Muscle of back (tissue), 11 donors: ENCODE results near the gene MMP15. TPM values are rescaled to one million over a fixed set of nuclear protein-coding genes. Genes with fewer than 3 reads are reported as not detected.
"Not testable (repeated sequence)": the region's sequence is repeated elsewhere in the genome, so short reads cannot be mapped to it uniquely, and the experiment has no call there.

Experiments used
- DNase-seq, 3 donors: peaks; one replicate each; pipeline versions ENCODE4 v3.0.0 to v3.0.0-alpha.2; 2013
- polyA plus RNA-seq, 10 donors: library from polyadenylated mRNA; unstranded; fragments of 120-200 nt; gene quantifications; one replicate each; pipeline ENCODE4 v1.2.1, GENCODE V29; 2013; ENCODE audit not compliant: insufficient read length in 10 of 10

Gene MMP15
- polyA plus RNA-seq, 10 donors: 17.1 to 32.4 (median 23.8) TPM

DNA sequence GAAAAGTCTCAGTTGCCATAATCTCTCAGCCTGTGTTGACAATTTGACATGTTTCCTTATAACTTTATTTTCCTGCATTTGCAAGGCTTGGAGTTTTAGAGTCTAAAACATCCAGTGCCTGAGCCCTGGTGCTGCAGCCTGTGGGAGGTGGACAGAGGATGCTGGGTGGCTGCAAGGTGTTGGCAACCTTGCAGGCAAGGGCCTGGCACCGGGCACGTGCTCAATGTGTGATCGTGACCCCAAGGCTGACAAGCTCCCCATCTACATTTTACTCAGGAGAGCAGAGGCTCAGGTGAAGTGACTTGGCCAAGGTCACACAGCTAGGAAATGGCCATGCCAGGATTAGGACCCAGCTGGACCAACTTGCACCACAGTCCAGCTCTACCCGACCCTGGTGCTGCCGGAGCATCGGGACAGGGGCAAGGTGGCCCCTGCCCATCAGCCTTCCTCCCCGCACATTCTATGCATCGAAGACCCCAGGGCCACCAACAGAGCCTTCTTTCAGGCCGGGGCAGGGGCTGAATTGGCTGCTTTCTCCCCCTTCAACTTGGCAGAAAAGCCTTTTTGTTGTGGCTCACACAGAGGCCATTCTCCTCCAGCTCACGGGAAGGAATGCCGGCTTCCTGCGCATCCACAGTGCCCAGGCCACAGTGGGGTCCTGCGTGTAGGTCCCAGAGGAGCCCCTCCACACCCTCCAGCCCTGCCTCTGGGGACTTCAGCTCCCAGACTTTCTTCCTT is 23.1 kb downstream of the MMP15 start:
- no peak for DNase-seq

DNA sequence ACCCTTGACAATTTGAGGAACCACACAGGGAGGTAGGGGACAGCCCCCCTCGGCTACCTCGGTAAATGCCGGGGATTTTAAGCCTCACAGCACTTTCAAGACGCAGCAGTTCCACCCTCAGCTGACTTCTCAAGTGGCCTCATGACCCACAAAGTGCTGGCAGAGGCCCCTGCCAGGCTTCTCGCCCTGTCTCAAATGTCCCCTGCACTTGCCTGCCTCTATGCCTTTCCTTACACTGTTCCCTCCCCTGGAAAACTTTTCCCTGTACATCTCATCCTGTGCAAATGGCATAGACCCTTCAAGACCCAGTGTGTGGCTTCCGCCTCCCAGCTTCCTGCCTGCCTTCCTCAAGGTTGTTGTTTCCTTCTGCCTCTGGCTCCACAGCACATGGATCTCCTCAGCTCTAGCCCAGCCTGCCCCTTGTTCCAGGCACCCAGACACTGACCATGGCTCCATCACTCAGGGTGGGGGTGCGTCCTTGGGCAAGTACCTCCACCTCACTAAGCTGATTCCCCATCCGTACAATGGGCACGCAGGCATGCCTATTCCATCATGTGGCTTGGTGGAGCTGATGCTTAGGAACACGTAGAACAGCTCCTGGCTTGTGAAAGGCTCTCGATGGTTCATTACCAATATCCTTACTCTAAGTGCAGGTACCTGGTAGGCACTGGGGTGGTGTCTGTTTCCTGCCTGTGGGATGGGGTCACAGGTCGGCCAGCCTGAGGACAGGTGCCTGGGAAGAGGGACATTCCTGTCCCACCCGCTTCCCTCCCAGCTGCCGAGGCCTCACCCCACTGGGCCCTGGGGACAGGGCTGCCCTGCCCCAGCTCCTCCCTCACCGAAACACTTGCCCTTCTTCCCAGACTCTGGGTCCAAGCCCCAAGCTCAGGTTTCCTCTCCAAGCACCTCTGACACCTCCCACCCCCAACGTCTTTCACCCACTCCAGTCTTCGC is 24.0 kb downstream of the MMP15 start:
- DNase-seq: no peak

DNA sequence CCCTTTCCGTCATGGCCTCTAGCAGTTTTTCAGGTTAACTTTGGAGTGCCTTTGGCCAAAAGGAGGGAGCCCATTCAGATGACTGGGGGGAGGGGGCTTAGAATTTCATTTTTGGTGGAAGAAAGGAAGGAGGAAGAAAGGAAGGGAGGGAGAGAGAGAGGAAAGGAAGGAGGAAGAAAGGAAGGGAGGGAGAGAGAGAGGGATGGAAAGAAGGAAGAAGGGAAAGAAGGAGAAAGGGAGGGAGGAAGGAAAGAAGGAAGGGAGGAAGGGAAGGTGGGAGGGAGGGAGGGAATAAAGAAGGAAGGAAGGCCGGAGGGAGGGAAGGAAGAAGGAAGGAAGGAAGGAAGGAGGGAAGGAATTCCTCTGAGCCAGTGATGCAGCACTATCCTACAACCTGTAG is 25.7 kb downstream of the MMP15 start:
- DNase-seq: no peak

DNA sequence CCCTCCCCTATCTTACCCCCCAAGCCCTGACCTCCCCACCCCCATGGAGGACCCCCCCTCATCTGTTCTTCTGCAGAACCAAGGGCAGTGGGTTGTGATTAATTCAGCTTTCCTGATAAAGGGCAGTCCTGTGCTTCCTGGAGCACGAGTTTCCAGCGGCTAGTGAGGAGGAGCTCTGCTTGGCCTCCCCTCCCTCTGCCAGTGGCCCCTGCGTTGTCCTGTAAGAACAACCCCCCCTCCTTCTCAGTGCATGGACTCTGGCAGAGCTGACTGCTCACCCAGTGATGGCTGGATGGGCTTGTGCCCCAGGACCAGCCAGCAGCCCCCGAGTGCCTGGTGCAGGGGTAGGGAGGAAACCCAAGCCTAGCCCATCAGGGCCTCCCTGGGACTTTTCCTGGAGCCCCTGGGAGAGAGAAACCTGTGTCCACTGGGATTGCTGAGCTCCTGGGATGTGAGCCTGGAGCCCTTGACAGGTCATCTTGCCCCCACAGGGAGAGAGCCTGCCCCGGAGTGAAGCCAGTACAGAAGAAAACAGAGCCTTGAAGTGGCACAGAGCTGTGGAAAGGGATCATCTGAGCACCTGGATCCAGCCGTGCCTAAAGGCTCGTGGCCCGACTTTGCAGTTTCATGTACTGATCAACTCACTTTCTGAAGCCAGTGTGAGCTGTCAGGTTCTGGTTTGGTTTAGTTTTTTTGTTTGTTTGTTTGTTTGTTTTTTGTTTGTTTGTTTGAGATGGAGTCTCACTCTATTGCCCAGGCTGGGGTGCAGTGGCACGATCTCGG is 26.5 kb downstream of the MMP15 start:
- DNase-seq: no peak

DNA sequence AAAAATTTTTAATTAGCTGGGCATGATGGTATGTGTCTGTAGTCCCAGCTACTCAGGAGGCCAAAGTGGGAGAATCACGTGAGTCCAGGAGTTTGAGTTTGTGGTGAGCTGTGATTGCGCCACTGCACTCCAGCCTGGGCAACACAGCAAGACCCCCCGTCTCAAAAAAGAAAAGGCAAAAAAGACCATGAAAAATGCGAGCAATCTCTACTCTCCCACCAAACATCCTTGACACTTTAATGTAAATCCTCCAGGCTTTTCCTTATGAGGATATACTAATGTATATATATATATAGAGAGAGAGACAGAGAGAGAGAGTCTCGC is 28.1 kb downstream of the MMP15 start:
- no peak for DNase-seq

DNA sequence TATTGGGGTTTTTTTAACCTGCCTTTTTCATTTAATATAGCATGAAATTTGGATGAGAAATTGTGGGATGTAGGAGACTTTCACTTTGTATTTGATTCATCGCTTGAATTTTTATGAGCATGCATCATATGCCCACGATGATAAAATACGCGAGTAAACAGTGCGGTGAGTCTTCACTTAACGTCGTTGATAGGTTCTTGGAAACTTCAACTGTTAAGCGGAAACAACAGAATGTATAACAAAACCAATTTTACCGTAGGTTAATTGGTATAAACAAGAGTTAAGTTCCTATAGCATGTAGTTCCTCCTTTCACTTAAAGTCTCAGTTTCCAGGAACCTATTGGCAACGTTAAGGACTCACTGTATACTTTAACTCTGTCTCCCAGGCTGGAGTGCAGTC is 28.7 kb downstream of the MMP15 start:
- no peak for DNase-seq

DNA sequence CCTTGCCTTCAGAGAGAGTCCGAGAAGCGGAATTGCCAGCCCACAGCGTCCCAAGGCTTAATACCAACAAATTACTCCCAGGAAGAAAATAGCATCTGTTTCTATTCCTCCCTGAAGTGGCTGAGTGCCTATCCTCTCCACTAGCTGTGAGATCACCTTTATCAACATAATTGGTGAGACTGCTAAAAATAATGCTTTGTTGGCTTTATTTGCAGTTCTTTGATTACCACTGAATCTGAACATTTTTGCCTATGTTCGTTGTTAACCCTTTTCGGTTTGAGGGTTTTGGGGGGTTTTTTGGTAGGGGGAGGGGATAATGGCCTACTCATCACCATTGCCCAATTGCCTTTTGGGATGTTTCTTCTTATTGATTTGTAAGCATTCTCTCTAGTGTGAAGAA is 31.0 kb downstream of the MMP15 start:
- no peak for DNase-seq

DNA sequence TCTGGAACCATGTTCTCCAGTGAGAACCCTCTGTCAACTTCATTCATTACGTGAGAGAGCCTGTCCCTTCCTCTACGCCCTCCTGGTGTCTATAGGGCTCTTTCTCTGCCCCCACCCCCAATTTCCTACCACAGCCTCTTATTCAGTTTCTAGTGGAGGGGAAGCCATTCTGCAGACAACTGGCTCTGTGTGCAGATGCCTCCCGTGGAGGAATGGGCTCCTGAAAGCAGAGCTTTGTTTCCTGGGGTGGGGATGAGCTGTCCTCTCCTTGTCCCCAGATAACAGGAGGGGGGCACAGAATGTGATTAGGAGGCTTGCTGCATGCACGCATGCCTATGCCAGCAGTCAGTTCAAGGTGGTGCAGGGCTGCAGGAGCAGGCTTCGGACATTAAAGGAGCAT is 31.6 kb downstream of the MMP15 start:
- DNase-seq: no peak

DNA sequence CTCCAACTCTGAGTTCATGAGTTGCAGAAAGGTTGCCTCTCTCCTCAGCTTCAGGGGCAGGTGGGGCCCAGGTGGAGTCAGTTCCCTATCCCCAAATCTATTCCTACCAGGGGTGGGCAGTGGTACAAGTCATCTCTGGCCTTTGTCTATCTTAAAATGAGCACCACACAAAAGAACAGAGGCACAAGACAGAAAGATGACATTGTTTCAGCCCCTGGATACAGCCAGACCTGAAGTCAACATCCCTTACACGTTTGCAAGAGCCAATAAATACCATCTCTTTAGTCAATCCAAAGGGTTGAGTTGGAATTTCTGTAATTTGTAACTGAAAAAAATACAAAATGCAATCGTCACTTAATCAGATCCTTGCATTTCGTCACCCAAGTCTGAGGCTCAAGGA is 32.2 kb downstream of the MMP15 start:
- DNase-seq: no peak

DNA sequence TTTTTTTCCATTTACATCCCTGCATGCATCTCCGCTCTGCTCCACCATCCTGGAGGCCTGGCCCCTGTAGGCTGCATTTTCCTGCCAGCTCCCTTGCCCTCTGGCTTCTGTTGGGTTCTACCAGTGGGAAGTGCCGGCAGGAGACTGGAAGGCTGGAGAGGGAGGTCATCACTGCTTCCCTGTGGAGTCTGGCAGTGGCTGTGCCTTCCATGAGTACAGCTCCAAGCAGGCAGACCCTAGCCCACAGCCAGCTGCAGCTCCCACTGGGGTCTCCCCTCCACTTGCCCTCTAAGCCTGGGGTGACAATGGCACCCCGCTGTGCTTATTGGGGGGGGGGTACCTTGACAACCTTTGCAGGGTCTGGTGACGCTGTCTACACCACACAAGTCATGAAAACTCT is 37.3 kb downstream of the MMP15 start:
- no peak for DNase-seq

DNA sequence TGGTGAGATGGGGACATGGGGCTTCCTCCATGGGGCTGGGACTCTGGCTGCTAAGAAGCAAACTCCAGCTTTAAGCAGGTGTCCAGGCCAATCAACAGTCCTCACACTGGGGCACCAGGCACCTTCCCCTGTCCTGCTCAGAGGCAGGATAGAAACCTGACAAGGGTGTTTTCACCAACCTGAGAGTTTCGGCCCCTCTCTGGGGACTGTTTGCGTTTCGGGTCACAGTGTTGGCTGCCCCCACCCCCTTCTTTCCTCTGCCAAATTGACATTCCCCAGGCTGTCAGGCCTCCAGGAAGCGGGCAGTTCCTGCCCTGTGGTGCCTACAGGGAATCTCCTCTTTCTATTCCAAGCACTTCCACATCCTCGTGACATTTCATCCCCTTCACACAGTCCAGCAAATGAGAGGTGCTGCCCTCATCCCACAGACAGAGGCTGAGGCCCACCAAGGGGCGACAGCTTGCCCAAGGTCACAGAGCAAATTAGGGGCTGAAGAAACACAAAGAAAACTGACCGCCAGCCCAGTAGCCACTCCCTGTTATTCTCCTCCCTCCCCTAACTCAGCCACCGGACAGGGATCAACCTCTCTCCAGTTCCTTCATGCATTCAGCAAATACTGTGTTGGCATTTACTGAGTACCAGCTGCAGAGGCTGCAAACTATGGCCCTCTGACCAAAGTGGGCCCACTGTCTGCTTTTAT is 38.0 kb downstream of the MMP15 start:
- no peak for DNase-seq

DNA sequence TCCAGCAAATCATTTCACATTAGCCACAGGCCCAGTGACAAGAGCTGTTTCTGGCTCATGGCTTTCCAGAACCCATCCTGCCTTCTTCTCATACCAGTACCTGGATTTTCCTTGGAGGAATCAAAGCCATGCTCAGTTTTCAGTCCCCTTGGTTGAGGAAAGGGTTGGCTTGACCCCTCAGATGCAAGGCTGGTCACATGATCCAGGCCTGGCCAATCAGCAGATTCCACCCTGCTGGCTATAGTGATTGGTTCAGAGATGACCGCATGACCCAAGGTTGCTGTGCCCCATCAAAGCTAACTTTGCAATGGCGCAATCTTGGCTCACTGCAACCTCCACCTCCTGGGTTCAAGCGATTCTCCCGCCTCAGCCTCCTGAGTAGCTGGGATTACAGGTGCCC is 45.0 kb downstream of the MMP15 start:
- DNase-seq: no peak

DNA sequence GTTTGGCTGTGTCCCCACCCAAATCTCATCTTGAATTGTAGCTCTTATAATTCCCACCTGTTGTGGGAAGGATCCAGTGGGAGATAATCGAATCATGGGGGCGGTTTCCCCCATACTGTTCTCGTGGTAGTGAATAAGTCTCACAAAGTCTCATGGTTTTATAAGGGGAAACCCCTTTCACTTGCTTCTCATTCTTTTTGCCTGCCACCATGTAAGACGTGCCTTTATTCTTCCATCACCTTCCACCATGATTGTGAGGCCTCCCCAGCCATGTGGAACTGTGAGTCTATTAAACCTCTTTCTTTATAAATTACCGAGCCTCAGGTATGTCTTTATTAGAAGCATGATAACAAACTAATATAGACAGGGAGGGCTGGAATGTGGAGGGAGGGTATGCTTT is 46.6 kb downstream of the MMP15 start:
- DNase-seq: not testable (repeated sequence)

DNA sequence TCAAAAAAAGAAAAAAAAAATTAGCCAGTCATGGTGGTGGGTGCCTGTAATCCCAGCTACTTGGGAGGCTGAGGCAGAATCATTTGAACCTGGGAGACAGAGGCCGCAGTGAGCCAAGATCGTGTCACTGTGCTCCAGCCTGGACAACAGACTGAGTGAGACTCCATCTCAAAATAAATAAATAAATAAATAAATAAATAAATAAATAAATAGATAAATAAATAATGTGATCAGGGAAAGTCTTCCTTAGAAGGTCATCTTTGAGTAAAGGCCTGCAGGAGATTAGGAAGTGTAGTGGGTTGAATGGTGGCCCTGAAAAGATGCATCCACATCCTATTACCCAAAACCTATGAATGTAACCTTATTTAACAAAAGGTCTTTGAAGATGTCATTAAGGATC is 47.5 kb downstream of the MMP15 start:
- DNase-seq: not testable (repeated sequence)

DNA sequence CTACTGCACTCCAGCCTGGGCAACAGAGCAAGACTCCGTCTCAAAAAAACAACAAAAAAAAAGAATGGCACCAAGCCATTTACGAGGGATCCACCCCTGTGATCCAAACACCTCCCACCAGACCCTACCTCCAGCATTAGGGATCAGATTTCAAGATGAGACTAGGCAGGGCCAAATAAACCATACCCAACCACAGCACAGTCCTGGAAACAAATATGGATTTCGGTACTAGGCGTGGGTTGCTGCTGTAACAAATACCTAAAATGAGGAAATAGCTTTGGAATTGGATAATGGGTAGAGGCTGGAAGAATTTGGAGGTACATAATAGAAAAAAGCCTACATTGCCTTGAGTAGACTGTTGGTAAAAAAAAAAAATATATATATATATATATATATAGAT is 49.1 kb downstream of the MMP15 start:
- DNase-seq: no peak

DNA sequence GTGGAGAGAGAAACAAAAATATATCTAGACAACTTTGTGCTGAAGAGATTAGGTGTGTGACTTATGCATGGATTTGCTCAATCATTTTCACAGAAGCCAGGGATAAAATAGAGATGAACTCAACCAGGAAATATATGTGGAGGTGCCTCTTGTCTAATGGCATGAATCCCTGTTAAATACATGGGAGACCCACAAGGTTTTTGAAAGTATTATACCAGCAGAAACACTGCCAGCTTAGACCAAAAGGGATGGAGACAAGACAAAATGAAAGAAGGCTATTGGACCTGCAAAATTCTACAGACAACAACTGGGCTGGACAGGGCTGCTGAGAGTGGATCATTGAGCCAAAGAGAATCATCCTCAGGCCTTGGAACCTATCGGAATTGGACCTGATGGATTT is 51.0 kb downstream of the MMP15 start:
- no peak for DNase-seq

DNA sequence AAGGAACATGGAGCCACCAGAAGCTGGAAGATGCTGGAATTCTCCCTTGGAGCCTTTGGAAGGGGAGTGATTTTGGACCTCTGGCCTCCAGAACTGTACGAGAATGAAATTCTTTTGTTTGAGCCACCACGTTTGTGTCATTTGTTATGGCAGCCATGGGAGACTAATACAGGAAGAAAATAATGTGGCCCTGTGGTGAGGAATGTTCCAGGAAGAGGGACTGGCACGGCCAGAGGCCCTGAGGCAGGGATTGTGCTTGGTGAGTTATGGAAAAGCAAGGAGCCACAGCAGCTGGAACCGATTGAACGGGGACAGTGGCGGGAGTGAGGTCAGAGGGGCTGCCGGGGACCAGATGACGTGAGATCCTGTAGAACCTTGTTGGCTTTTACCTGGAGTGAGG is 52.2 kb downstream of the MMP15 start:
- no peak for DNase-seq

DNA sequence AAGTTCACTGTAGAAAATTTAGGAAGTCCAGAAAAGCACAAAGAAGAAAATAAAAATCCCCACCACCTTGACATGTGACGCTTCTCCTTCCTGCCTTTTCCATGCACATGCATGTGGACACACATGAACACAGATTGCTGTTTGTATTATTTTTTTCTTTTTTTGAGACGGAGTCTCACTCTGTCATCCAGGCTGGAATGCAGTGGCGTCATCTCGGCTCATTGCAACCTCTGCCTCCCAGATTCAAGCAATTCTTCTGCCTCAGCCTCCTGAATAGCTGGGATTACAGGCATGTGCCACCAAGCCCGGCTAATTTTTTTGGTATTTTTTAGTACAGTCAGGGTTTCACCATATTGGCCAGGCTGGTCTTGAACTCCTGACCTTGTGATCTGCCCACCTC is 55.1 kb downstream of the MMP15 start:
- not testable (repeated sequence) for DNase-seq

DNA sequence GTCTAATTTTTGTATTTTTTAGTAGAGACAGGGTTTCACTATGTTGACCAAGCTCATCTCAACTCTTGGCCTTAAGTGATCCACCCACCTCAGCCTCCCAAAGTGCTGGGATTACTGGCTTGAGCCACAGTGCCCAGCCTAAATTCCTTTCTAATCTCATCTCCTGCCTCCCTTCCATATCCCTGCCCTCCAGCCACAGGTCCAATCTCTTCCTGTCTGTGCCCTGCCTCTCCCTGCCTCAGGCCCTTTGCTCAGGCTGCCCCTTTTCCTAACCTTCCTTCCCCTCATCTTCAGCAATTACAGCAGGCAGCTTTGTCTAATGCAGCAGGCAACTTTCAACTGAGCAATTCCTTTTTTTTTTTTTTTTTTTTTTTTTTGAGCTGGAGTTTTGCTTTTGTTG is 56.8 kb downstream of the MMP15 start:
- DNase-seq: no peak

DNA sequence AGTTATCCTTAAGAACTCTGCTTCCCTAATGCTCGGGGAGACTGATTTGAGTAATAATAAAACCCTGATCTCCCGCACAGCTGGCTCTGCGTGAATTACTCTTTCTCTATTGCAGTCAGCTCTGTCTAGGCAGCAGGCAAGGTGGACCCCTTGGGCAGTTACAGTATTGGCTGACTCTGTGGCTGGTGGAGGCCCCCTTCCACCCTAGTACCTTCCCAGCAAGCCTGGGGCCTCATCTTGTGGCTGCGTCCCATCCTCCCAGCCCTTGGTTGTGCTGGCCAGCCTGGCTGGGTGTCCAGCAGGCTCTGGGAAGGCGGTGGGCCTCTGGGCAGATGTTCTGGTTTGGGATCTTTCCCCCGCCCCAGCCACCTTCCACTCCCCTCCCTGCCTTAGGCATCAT is 59.1 kb downstream of the MMP15 start:
- no peak for DNase-seq

DNA sequence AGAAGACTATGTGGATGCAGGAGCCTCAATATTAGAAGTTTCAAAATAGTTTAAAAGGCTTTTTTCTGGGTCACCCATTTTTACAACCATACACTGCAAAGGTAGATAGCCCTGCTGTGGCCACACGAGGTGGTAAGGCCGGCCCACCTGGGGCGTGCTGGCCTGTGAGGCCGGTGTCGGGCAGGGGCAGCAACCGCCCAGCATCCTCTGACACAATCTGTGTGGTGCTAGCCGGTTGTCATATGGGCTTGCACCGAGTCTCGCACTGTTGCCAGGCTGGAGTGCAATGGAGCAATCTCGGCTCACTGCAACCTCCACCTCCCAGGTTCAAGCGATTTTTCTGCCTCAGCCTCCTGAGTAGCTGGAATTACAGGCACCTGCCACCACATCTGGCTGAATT is 59.6 kb downstream of the MMP15 start:
- DNase-seq: no peak
